Dedifferentiated amniotic fluid mesenchymal stem cell (primary cell): ENCODE measurements around the gene ANKRD55.
"Not testable (repeated sequence)": the region's sequence is repeated elsewhere in the genome, so short reads cannot be mapped to it uniquely, and the experiment has no call there.

Experiments
- DNase-seq: peaks from one replicate; pipeline ENCODE4 v3.0.0-alpha.2; 2016; ENCODE audit errors: extremely low spot score

Gene ANKRD55

GRCh38 chr5:56144211-56144610, 88.9 kb downstream of the ANKRD55 start:
- DNase-seq: no peak

GRCh38 chr5:56143373-56143714, 89.8 kb downstream of the ANKRD55 start:
- DNase-seq: no peak

GRCh38 chr5:56142614-56143372, 90.3 kb downstream of the ANKRD55 start:
- no peak for DNase-seq

- DNase-seq: no peak
Observed at GRCh38 chr5:56142233-56142613, 90.9 kb downstream of the ANKRD55 start.

- no peak for DNase-seq
Observed at GRCh38 chr5:56140073-56140472, 93.1 kb downstream of the ANKRD55 start.

- no peak for DNase-seq
Observed at GRCh38 chr5:56130664-56131063, 102.5 kb downstream of the ANKRD55 start.

- no peak for DNase-seq
Observed at GRCh38 chr5:56129288-56129687, 103.8 kb downstream of the ANKRD55 start.

- DNase-seq: no peak
Observed at GRCh38 chr5:56128113-56128512, 105.0 kb downstream of the ANKRD55 start.

- DNase-seq: no peak
Observed at GRCh38 chr5:56126487-56127179, 106.5 kb downstream of the ANKRD55 start.

- DNase-seq: peak; percentile 91
Observed at GRCh38 chr5:56123531-56124243, 109.4 kb downstream of the ANKRD55 start.

GRCh38 chr5:56122360-56122985, 110.7 kb downstream of the ANKRD55 start:
- not testable (repeated sequence) for DNase-seq

GRCh38 chr5:56119050-56119449, 114.1 kb downstream of the ANKRD55 start:
- DNase-seq: no peak

GRCh38 chr5:56116599-56117141, 116.5 kb downstream of the ANKRD55 start:
- no peak for DNase-seq

- DNase-seq: no peak
Observed at GRCh38 chr5:56115589-56115988, 117.5 kb downstream of the ANKRD55 start.

GRCh38 chr5:56112526-56113121, 120.5 kb downstream of the ANKRD55 start:
- DNase-seq: peak; percentile 85

GRCh38 chr5:56111404-56111781, 121.7 kb downstream of the ANKRD55 start:
- DNase-seq: no peak

- DNase-seq: no peak
Observed at GRCh38 chr5:56110646-56111403, 122.3 kb downstream of the ANKRD55 start.

GRCh38 chr5:56108246-56108645, 124.9 kb downstream of the ANKRD55 start:
- DNase-seq: no peak

- no peak for DNase-seq
Observed at GRCh38 chr5:56106837-56107236, 126.3 kb downstream of the ANKRD55 start.

- no peak for DNase-seq
Observed at GRCh38 chr5:56105511-56106291, 127.4 kb downstream of the ANKRD55 start.
